GM23248 (cell line): ENCODE data around the gene RNF13.

Experiments
- EZH2 ChIP-seq: fragments of 200-600 bp; sonication (generic); IDR thresholded peaks from 2 replicates; pipeline ENCODE4 v1.6.1; 2018; ENCODE audit warnings: antibody characterized with exemption, mild to moderate bottlenecking; ENCODE audit not compliant: insufficient read depth, poor library complexity, severe bottlenecking
- EZH2phosphoT487 ChIP-seq: fragments of 200-600 bp; sonication (generic); IDR thresholded peaks from 2 replicates; pipeline ENCODE4 v1.6.1; 2018; ENCODE audit warnings: antibody characterized with exemption, moderate library complexity, mild to moderate bottlenecking, low read depth; ENCODE audit not compliant: insufficient read depth

- no peak for TF ChIP-seq EZH2phosphoT487
- no peak for TF ChIP-seq EZH2
Measured at GRCh38 chr3:149958171-149958796, 145.3 kb downstream of the RNF13 start.
